ENCODE data around the gene TADA2B. TPM values are rescaled to one million over a fixed set of nuclear protein-coding genes. Genes with fewer than 3 reads are reported as not detected.
A peak's percentile ranks its signal among the peaks of the same experiment; 100 is the strongest.

TADA2B gene, protein sequence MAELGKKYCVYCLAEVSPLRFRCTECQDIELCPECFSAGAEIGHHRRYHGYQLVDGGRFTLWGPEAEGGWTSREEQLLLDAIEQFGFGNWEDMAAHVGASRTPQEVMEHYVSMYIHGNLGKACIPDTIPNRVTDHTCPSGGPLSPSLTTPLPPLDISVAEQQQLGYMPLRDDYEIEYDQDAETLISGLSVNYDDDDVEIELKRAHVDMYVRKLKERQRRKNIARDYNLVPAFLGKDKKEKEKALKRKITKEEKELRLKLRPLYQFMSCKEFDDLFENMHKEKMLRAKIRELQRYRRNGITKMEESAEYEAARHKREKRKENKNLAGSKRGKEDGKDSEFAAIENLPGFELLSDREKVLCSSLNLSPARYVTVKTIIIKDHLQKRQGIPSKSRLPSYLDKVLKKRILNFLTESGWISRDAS
- total RNA-seq (2014; rRNA removed; shearing (Covaris generic)) (14.8 and 15.7 TPM in 2 replicates), polyA plus RNA-seq (2016; fragmentation: Nextera tagmentation; extraction: Ambion mirVana) (2.2 and 2.4 TPM in 2 replicates)

DNA sequence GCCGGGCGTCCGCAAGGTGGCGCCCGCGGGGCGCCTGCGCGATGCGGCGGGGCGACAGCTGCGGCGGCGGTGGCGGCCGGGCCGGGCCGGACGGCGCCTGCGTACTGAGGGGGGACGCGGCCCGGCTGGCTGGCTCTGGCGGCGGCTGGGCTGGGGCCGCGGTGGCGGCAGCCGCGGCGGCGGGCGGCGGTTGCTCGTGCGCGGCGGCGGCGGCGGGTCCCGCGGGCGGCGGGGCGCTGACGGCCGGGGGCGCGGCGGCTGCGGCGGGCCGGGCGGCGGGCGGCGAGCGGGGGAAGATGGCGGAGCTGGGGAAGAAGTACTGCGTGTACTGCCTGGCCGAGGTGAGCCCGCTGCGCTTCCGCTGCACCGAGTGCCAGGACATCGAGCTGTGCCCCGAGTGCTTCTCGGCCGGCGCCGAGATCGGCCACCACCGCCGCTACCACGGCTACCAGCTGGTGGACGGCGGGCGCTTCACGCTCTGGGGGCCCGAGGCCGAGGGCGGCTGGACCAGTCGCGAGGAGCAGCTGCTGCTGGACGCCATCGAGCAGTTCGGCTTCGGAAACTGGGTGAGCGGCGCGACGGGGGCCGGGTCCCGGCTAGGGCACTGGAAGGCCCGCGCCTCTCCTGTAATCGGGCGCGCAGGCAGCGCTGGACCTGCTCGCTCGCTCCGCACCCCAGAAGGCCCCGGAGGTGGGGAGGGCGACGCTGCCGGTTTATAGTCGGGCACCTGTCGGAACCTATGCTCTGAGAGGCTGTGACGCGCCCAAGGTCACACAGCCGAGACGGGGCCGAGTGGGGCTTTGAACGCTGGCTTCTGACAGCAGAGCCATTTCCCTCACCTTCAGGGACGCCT, at the start of gene TADA2B:
Gene TADA2B, plus strand, starts transcription at position 89 of the 853 bp plus-strand sequence. Its CDS starts 208 bp downstream, at position 297.
- TF ChIP-seq EZH2 (IDR thresholded peaks at IDR 0.05; ENCODE audit: insufficient read depth, poor library complexity, severe bottlenecking) (no peak), EZH2phosphoT487 (IDR thresholded peaks at IDR 0.05; ENCODE audit: insufficient read depth, low read depth) (no peak)

DNA sequence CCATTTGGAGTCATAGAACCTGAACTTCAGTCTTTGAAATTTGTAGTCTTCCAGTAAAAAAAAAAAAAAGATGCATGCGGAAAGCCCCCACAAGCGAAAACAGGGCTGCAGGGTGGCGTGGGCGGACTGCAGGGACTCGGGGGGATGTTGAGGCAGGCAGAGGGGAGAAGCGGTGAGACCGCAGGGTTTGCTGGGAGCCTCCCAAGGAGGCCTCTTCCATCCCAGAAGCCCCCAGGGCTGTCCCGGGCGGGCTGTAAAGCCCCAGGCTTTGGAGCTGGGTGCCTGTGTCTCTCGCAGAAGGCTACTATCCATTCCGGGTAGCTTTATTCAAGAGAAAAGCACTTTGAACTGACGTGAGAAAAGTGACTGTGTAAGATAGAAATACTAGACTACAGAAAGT, 46.7 kb upstream of the TADA2B start:
- H4K20me1 ChIP-seq (ENCODE audit: insufficient read depth): no peaks in the 10 kb centered on the region
- WGBS, 2 experiments (ENCODE audit: low coverage in 1 of 2, low lambda C conversion rate in 2 of 2, missing lambda C conversion rate in 2 of 2): 91 to 93% methylated on average over 12 of the region's 12 CpGs
- no peak for DNase-seq
- no peaks in the 10 kb centered on the region for H3K9me3 ChIP-seq (ENCODE audit: low read depth)
- H3F3A ChIP-seq (ENCODE audit: insufficient read depth): peaks cover 1% of the 10 kb centered on the region
- peaks cover 34% of the 10 kb centered on the region for H3K79me2 ChIP-seq (ENCODE audit: insufficient read depth)
- peaks cover 18% of the 10 kb centered on the region for H3K4me1 ChIP-seq (ENCODE audit: insufficient read depth)
- TF ChIP-seq EZH2phosphoT487 (IDR thresholded peaks at IDR 0.05; ENCODE audit: insufficient read depth, low read depth): no peak
- no peak for TF ChIP-seq EZH2 (IDR thresholded peaks at IDR 0.05; ENCODE audit: insufficient read depth, poor library complexity, severe bottlenecking)
- H2AFZ ChIP-seq: no peak overlapping the region
- H3K27ac ChIP-seq: no peak overlapping the region
- H3K9ac ChIP-seq: no peak overlapping the region
- in situ Hi-C loops (cut with MboI): no loop called here
- no peak overlapping the region for H3K4me2 ChIP-seq (ENCODE audit: unreplicated experiment)
- H3K9me2 ChIP-seq (ENCODE audit: insufficient read depth): no peaks in the 10 kb centered on the region
- no peak overlapping the region for H3K4me3 ChIP-seq
- H3K36me3 ChIP-seq (ENCODE audit: low read depth): peaks cover 21% of the 10 kb centered on the region; the same call in 1 of the 2 replicates
- H3K27me3 ChIP-seq (replicated peaks; ENCODE audit: insufficient read depth): no peaks in the 10 kb centered on the region

More for the DNA sequence above, at the start of gene TADA2B:
- Histone ChIP-seq H3K9me2 (ENCODE audit: insufficient read depth) (no peaks in the 10 kb centered on the region), H3K36me3 (ENCODE audit: low read depth) (no peaks in the 10 kb centered on the region), H2AFZ (peak within 1 kb of the TSS; percentile 85), H3K27me3 (replicated peaks; ENCODE audit: insufficient read depth) (no peaks in the 10 kb centered on the region), H4K20me1 (ENCODE audit: insufficient read depth) (peaks cover 7% of the 10 kb centered on the region; the same call in 1 of the 2 replicates), H3K4me2 (ENCODE audit: unreplicated experiment) (peak within 1 kb of the TSS; percentile 93), H3F3A (ENCODE audit: insufficient read depth) (peaks cover 38% of the 10 kb centered on the region), H3K4me1 (ENCODE audit: insufficient read depth) (peaks cover 32% of the 10 kb centered on the region), H3K4me3 (peak within 1 kb of the TSS; percentile 84), H3K79me2 (ENCODE audit: insufficient read depth) (peaks cover 65% of the 10 kb centered on the region), H3K9me3 (ENCODE audit: low read depth) (no peaks in the 10 kb centered on the region), H3K27ac (peak within 1 kb of the TSS; percentile 88), H3K9ac (peak within 1 kb of the TSS; percentile 89)
- peak; percentile 71 for DNase-seq
- in situ Hi-C loops (cut with MboI): no loop called here
- WGBS, 2 experiments (ENCODE audit: low coverage in 1 of 2, low lambda C conversion rate in 2 of 2, missing lambda C conversion rate in 2 of 2): 1 to 2% methylated on average over 57 to 73 of the region's 119 CpGs

DNA sequence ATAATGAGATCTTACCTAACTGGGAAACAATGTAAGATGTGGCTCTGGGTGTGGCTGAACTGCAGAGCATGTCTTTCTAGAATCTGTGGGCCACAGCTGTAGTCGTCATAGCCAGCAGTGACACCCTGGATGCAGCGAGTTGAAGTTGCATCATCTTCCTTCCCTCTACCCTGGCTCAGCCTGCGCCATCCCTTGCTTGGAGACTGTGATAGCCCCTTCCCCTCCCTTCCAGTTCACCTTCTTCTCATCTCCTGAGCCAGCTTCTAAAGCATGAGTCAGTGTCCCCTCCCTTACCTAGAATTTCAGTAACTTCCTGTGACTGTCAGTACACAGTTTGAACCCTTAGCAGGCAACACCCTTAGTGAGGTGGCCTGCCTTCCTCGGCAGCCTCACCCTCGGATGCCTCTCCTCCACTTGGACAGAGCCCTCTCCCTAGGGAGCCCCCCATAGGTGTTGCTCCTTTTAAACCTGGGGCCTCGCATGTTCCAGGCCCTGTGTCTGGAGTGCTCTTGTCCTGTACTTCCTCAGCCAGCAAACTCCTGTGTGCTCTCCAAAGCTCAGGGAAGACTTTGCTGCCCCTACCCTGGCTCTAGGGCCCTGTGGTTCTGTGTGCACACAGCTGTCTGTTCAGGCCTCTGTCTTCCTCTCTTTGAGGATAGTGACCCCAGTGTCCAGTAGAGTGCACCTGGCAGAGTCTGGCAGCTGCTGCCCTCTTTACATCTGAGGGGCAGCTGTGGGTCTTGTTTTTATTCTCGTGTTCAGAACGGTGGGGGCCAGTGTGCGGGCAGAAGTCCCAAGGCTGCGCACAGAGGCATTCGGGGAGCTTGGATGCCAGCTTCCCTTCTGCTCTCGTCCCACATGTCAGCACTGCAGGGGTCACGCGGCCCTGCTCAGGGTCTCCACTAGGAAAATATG, 43.7 kb upstream of the TADA2B start:
- H3K9ac ChIP-seq: no peak overlapping the region
- H3K4me1 ChIP-seq (ENCODE audit: insufficient read depth): no peaks in the 10 kb centered on the region
- TF ChIP-seq EZH2 (IDR thresholded peaks at IDR 0.05; ENCODE audit: insufficient read depth, poor library complexity, severe bottlenecking): no peak
- TF ChIP-seq EZH2phosphoT487 (IDR thresholded peaks at IDR 0.05; ENCODE audit: insufficient read depth, low read depth): no peak
- peaks cover 12% of the 10 kb centered on the region for H3K79me2 ChIP-seq (ENCODE audit: insufficient read depth)
- DNase-seq: no peak
- H2AFZ ChIP-seq: no peak overlapping the region
- H3K27ac ChIP-seq: no peak overlapping the region
- no peak overlapping the region for H3K4me2 ChIP-seq (ENCODE audit: unreplicated experiment)
- WGBS, 2 experiments (ENCODE audit: low coverage in 1 of 2, low lambda C conversion rate in 2 of 2, missing lambda C conversion rate in 2 of 2): 87 to 88% methylated on average over 14 of the region's 14 CpGs
- H3F3A ChIP-seq (ENCODE audit: insufficient read depth): no peaks in the 10 kb centered on the region
- peaks cover 28% of the 10 kb centered on the region; the same call in 1 of the 2 replicates for H3K36me3 ChIP-seq (ENCODE audit: low read depth)
- H4K20me1 ChIP-seq (ENCODE audit: insufficient read depth): no peaks in the 10 kb centered on the region
- no peaks in the 10 kb centered on the region for H3K9me2 ChIP-seq (ENCODE audit: insufficient read depth)
- in situ Hi-C loops (cut with MboI): no loop called here
- H3K9me3 ChIP-seq (ENCODE audit: low read depth): no peaks in the 10 kb centered on the region
- no peak overlapping the region for H3K4me3 ChIP-seq
- H3K27me3 ChIP-seq (replicated peaks; ENCODE audit: insufficient read depth): no peaks in the 10 kb centered on the region
